ENCODE measurements around the gene ACAN.

The ACAN gene

GRCh38 chr15:88812133-88812532 is 8.9 kb downstream of the ACAN start:
- TF ChIP-seq CTCF (IDR thresholded peaks at IDR 0.05; ENCODE audit: insufficient read depth, missing control alignments): no peak
- no peak for DNase-seq (ENCODE audit: insufficient read length, low spot score)
- no peak for FAIRE-seq

- no peak for TF ChIP-seq CTCF (IDR thresholded peaks at IDR 0.05; ENCODE audit: insufficient read depth, missing control alignments)
- no peak for FAIRE-seq
- DNase-seq (ENCODE audit: insufficient read length, low spot score): no peak
These were observed 10.7 kb downstream of the ACAN start for GRCh38 chr15:88813960-88814359.

- no peak for TF ChIP-seq CTCF (IDR thresholded peaks at IDR 0.05; ENCODE audit: insufficient read depth, missing control alignments)
- DNase-seq (ENCODE audit: insufficient read length, low spot score) (no peak), FAIRE-seq (no peak)
These were observed 11.2 kb downstream of the ACAN start for GRCh38 chr15:88814393-88814792.

GRCh38 chr15:88818920-88819319 is 15.7 kb downstream of the ACAN start:
- DNase-seq (ENCODE audit: insufficient read length, low spot score) (no peak), FAIRE-seq (no peak)
- no peak for TF ChIP-seq CTCF (IDR thresholded peaks at IDR 0.05; ENCODE audit: insufficient read depth, missing control alignments)

- no peak for TF ChIP-seq CTCF (IDR thresholded peaks at IDR 0.05; ENCODE audit: insufficient read depth, missing control alignments)
- DNase-seq (ENCODE audit: insufficient read length, low spot score): no peak
- no peak for FAIRE-seq
These were observed 18.8 kb downstream of the ACAN start for GRCh38 chr15:88821993-88822392.

GRCh38 chr15:88828791-88829190 is 25.6 kb downstream of the ACAN start:
- TF ChIP-seq CTCF (IDR thresholded peaks at IDR 0.05; ENCODE audit: insufficient read depth, missing control alignments): no peak
- no peak for FAIRE-seq
- DNase-seq (ENCODE audit: insufficient read length, low spot score): no peak

- no peak for TF ChIP-seq CTCF (IDR thresholded peaks at IDR 0.05; ENCODE audit: insufficient read depth, missing control alignments)
- FAIRE-seq: no peak
- DNase-seq (ENCODE audit: insufficient read length, low spot score): no peak
These were observed 26.8 kb downstream of the ACAN start for GRCh38 chr15:88830016-88830415.
